Stimulated activated CD8-positive, alpha-beta memory T cell treated with anti-CD3 and anti-CD28 coated beads, Interleukin-15, amount 100 ng/mL, for 48 hours (primary cell): ENCODE results near the gene INPP4B.

Source experiments
- DNase-seq, 2 donors: peaks; one replicate each; pipeline ENCODE4 v3.0.0-alpha.2; 2020; ENCODE audit warnings: low read depth in 2 of 2

The INPP4B gene

DNA sequence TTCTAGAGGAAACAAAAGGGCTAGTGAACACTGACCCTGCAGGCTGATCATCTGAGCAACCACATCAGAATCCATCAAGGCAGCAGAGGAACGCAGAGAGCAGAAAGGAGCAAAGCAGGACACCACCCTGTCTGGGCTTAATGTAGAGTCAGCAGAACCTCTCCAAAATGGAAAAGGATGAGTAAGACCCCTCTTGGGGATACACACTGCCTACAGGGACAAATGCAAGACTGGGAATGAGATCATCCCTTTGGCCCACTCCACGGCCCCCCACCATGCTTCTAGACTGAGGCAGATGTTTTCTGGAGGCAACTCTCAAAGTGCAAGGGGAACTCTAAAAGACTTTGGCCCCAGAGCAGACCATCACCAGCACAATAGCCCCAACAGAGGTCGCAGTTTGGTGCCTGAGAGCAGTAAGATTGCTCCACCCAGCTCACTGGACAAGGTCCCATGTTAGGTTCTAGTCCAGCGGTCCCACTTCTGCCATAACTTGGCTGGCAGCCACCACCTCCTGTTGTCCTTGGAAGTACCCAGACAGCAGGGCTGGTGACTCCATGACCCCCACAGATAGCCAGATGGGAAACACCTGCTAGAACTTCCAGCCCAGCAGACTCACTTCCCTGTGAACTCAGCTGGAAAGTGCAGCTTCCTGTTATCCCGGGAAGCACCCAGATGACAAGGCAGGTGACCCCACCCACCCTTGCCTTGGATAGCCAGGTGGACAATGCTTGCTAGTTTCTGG is 372.7 kb downstream of the INPP4B start:
- DNase-seq: no peak

DNA sequence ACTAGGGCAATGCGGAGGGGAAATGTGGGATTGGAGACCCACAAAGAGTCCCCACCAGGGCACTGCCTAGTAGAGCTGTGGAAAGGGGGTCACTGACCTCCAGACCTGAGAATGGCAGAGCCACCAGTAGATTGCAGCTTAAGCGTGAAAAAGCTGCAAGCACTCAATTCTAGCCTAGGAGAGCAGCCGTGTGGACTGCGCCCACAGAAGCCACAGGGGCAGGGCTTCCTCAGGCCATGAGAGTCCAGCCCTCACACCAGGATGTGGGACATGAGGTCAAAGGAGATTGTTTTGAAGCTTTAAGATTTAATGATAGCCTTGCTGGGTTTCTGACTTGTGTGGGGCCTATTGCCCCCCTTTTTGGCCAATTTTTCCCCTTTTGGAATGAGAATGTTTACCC is 379.0 kb downstream of the INPP4B start:
- DNase-seq: no peak

DNA sequence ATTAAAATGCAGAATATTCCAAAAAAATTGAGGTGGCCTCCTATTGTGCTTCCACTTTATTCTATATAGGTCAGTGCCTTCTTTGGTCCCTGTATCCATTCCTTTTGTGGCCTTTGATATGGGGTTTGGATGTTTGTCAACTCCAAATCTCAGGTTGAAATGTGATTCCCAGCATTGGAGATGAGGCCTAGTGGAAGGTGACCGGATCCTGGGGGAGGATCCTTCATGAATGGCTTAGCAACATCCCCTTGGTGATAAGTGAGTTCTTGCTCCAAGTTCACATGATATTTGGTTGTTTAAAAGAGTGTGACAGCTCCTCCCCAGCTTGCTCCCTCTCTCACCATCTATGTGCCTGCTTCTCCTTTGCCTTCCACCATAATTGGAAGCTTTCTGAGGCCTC is 380.6 kb downstream of the INPP4B start:
- no peak for DNase-seq

DNA sequence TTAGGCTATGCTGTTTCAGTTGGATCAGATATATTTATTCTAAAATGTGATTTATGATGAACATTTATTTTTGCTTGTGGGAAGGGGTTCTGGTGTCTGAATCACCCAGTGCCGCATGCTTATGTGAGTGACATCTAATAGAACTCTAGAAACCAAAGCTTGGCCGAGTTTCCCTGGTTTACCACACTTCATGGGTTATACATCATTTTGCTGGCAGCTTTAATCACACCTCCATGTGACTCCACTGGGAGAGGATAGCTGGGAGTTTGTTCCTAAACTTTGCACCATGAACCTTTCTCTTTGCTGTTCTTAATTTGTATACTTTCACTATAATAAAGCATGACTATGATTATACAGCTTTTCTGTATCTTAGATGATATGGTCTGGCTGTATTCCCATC is 382.9 kb downstream of the INPP4B start:
- DNase-seq: no peak

DNA sequence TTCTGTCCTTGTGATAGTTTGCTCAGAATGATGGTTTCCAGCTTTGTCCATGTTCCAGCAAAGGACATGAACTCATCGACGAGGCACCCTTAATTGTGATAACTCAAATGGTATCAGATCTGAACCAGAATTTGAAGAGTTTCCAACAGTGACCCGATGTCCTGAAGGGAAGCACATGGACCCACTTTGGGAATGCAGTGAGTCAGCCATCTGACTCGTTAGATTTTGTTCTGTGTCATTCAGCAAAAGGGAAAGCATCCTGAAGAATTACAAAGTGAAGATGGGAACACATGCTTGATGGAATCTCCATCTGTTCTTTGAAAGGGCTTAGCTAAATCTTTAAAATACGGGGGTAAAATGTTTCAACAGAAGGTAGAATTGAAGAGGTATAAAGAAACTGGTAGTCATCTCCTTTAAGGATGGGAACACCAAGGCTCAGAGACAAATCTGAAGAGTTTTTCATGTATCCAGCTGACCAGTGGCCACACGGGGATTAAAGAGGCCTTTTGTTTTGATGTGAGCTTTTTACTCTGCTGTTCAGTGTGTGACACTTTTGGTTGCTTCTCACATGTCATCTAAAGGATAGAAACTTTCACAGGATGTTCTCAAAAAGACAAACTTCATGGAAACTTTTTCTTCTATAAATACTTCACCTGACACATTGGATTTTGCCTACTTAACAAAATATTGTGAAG is 393.8 kb downstream of the INPP4B start:
- no peak for DNase-seq

DNA sequence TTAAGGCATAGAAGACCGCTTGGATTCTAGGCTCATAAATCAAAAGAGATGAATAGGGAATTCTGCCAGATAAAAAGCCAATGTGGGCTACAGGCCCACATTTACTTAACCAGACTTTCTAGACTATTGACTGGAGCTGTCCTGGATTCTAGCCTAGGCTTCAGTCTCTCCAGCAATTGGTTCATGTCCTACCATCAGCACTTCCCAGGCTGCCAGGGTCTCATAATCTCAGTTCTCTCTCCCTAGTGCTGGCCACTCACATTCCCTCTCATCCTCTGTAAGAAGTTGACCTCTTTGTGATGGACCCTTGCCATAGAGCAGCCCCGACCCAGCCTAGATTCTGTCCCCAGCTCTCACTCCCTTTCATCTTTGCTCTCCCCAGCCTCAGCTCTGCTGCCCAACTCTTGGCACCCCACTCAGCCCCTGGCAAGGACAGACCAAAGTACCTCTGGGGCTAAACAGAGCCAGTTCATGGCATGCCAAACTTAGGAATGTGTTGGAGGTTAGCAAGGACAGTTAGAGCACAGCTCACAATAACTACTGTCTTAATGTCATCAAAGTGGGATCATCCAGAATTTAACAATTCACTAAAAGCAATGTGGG is 396.2 kb downstream of the INPP4B start:
- no peak for DNase-seq

DNA sequence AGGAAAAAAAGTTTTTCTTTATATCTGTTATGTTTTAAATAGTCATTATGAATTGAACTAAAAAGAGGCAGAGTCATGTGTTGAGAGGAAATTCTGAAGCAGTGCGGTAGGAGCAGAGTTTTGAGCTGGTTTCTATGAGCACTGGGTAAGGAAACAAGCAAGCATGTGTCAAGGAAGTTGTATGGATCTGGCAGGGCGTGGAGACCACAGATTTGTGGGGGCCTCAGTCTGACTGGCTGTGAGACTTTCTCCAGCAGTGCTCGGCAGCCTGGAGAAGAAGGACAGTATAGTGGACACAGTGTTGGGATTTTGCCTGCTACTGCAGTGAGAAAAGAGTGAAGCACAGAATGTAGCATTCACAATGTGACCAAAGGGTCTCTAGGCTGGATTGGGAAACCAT is 399.1 kb downstream of the INPP4B start:
- peak in 1 of 2 donors; percentile 1 for DNase-seq

DNA sequence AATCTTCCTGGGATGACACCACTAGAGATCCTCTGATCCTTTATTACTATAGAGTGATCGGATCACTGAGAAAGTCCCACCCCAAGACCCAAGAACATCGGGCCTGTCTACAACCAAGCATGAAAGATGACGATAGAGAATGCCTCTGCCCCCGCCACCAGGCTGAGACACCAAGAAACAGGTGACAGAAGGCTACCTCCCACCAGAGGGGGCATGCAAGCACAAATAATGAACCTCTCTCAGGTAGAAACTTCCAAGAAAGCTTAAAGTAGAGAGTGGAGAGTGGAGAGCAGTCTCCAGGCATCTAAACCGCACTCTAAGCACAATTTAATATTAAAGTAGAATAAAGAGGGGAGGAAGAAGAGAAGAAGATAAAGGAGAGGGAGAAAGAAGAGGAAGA is 402.6 kb downstream of the INPP4B start:
- DNase-seq: no peak

DNA sequence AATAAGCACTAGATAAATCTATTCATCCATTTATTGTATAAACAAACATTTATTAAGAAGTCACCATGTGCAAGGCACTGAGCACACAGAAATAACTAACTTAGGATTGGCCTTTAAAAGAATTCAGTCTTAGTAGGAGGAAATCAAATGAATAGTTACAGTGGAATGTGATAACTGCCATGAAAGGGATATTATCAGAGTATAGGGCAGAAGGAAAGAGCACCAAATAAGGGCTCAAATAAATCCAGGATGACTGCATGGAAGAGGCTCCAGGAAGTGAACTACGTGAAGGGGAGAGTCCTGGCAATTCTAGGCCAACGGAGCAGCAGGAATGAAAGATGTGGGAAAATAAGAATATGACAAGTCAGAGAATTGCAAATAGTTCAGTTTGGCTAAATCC is 406.0 kb downstream of the INPP4B start:
- no peak for DNase-seq

DNA sequence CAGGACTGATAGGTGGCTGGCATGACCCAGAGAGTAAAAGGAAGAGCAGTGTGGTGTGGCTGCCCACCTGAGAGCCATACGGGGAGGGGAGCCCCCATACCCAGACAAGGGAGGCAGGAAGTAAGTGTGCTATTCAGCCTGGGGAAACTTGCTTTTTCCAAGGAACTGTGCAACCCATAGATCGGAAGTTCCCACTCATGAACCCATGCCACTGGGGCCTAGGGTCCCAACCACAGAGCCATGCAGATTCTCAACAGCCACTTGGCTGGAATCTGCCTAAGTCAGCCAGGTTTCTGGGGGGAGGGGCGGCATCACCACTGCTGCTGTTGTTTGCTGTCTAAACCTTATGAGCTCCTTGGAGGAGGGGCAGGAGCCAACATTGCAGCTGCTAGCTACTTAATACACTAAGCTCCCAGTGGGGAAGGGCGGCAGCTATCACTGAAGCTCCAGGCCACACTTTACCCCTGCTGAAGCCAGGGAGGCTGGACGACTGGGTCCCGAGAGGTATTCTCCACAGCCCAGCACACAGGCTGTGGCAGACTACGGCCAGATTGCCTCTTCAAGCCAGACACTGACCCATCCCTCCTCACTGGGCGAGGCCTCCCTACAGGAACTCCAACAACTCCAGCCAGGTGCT is 410.4 kb downstream of the INPP4B start:
- DNase-seq: no peak

DNA sequence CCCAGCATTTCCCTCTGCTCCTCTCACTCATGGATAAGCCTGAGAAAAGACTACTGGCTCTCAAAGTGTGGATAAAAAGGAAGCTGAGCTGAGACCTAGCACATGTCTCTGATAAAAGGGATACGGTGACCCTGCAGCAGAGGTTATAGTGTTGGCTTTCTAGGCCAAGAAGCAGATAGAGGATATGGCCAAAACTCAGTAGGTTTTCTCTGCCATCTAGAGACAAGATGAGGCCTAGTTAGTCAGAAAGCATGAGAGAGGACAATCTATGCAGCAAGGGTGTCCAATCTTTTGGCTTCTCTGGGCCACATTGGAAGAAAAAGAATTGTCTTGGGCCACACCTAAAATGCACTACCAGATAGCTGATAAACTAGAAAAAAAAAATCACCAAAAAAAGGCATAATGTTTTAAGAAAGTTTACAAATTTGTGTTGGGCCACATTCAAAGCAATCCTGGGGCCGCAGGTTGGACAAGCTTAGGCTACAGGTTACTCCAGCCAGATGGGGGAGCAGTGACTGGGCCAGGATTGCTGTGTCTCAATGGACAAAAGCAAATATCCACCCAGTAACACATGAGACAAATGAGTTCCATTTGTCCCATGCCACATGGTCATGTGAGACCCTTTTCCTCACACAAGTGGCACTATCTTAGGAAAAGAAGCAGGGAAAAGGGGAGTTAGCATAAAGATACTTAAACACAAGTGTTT is 411.4 kb downstream of the INPP4B start:
- no peak for DNase-seq

DNA sequence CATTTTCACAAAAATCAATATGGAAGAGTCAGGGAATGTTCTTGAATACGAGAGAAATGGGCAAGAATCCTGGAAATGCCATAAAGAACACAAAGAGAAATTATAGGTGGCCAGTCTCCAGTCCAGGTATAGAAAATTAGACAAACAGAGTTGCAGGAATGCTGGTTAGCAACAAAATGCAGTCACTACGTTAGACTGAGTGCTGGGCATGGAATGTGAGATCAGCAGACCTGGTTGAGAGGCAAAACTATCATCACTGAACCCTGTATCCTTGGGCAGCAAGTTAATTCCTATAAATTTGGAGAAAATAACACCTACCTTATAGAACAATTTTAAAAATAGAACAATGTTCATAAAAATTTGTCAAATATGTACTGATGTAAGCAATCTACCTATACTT is 417.4 kb downstream of the INPP4B start:
- no peak for DNase-seq

DNA sequence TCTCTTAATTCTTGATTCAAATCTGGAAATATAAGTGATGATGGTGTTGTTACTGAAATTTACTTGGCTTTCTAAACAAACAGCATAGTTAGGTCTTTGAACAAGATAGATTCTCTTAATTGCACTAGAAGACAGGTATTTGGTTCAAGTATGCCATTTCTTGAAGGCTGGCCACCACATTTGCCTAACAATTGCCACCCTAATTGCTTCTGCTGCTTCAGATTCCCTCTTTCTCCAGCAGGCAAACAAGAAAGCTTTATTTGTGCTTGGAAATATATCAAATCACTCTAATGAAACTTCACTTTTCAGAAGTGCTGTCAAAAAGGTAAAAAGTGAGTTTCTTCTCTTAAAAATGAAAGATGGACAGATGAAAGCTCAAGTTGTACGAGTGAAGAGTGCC is 418.6 kb downstream of the INPP4B start:
- no peak for DNase-seq

DNA sequence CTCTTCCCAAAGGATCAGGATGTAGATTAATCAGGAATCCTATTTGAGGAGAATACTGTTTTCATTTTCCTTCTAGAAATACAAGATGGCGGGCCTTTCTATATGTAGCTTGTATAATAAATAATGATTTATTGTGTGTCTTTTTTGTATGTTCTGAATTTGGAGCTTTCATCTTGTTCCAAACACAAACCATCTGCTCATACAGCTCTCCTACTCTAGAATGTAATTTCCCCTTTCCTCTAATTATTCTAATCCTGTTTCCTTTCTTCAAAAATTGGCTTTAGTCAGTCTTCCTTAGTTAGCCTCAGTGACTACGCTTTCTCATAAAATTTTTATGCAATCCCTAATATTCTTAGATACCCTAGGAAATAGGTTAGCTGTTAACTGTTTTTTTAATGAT is 422.2 kb downstream of the INPP4B start:
- no peak for DNase-seq

DNA sequence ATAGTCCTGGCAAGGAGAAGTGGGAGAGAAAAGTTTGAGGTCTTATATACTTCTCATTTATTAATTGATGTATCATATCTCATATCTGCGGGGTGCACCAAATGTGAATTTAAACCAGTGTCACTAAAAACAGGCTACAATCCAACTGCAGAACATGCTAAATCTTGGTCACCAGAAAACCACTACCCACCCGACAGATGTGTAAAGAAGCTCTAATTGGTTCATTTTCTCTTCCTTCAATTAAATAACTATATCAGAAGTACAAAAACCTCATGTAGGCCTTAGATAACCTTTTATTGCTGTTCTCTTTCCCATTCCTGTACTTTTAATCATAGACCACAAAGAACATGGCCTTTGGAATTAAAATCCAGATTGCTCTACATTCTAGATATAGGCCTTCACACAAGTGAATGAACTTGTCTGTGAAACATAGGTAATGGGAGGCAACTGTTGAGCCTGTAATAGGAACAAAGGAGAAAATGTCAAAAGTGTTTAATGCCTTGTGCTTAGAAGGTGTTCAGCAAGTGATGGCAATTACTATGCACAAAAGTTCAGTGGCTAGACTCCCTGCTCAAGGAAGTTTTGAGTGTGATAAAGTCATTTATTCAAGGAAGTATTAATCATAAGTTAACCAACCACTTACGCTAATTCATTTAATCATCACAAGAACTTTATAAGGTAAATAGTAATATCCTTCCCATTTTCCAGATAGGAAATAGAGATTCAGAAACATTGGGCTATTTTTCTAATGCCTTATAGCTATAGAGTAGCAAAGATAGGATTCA is 425.6 kb downstream of the INPP4B start:
- no peak for DNase-seq

DNA sequence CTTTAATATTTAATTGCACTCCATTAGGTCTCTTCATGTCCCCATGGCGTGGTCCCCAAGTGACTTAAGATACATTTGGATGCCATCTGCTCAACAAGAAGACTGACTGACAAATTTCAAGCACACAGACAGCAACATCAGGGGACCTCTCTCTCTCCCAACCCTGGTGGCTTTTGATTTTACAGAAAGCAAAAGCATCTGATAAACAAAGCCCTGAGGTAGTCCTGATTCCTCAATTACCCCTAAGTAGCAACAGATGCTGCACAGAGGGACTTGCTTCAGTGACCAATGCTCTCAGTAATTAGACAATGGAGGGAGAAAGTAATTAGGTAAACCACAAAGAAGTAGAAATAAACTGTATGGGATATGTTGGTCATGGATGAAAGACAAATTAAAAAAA is 426.4 kb downstream of the INPP4B start:
- no peak for DNase-seq

DNA sequence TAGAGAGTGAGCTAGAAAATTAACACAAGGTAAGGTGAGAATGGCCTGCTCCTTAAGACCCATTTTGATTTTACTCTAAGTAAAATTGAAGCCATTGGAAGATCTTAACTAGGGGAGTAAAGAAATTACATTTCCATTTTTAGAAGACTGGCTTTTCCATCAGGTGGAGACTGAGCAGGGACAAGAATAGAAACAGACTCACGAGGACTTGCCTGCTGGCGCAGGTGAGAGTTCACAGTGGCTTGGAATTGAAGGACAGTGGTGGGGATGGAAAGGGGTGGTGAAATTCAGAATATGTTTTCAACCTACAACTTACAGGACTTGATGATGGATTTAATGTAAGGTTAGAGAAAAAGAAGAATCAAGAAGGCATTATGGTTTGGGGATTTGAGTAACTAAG is 427.4 kb downstream of the INPP4B start:
- DNase-seq: no peak

DNA sequence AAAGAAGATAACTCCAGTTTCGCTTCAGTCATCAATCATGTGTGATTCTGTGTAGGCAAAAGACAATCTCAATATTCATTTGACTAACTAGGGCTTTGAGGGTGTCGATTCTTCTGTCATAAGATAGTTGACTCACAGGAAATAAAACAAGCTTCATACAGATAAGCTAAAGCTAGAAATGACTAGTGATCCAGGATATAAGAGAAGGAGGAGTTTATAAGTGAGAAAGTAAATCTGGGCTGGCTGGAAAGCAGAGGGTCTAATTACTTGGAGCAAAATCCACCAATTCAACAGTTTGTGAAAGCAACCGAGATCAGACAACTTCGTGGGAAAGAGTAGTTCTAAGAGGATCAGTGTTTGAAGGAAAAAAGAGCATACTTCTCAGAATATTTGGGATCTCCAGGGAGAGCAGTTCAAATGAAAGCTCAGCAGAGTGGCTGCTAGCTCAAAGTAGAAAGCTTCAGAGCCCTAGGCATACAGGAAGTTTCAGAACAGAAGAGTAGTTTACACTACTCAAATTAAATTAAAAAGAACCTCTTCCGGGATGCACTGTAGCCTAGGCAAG is 429.3 kb downstream of the INPP4B start:
- no peak for DNase-seq

DNA sequence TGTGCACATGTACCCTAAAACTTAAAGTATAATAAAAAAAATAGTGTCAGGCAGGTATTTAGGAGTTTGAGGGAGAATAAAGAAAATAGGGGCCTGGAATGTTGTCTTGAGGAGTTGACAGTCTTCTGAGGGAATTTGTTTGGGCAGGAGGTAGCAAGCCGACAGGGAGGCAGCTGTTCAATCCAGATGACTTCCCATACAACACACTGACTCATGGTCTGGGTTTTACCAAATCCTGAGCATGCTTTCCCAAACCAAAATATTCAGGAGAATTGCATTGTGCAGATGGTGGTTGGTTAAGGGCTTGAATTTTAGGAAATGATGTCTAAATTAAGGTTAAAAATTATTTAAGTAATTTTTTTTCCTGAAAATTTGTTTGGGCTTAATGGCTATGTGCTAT is 430.0 kb downstream of the INPP4B start:
- no peak for DNase-seq

DNA sequence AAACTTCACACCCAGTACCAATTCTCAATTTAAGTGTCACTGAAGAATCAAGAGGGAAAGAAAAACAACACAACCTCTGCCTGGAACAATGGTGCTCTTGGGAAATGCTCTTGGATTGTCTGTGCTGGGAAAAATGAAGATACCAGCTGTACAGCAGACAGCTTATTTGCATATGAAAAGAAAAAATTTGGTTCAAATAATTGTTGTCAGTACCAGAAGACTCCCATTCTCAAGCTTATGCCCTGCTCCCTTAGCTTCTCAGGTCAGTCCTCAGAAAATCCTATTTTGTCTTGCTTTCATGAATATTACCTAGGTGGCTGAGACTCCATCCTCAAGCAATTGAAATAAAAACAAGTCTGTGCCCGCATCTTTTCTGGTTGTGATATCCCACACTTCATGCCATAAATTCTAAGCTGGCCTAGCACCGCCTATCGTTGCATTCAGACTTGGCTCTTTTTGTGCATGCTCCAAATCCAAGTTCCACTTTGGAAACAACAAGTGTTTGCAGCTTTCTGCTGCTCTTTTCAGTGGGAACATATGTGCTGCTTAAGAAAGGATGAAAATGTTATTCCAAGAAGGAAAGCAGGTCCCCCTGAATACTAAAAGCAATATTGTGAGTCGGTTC is 431.6 kb downstream of the INPP4B start:
- no peak for DNase-seq

DNA sequence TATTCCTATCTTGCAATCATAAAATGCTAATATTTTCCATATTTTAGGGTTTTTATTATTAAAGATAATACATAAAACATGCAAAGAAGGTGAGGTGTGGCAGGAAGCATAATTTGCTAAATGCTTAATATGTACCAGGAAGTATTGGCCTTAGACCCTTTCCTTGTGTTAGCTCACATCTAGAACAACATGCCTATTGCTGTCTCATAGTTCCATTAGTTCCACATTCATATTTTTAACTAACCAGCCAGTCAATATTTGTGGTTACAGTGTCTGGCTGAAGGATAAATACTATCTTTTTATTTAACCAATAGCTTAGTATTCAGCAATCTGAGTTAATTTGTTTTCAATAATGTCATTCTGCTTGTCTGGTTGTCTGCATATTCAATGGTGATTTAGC is 432.6 kb downstream of the INPP4B start:
- no peak for DNase-seq
